NOMO-1 (cell line): Measurements from ENCODE around the gene RIBC2.
"Not testable (repeated sequence)": the region's sequence is repeated elsewhere in the genome, so short reads cannot be mapped to it uniquely, and the experiment has no call there.

Experiments
- DNase-seq, 2 experiments: peaks; one replicate each; lab custom pipeline; 2025; ENCODE audit not compliant: unreplicated experiment in 2 of 2; lab: John Stamatoyannopoulos, UW

RIBC2 gene

DNA sequence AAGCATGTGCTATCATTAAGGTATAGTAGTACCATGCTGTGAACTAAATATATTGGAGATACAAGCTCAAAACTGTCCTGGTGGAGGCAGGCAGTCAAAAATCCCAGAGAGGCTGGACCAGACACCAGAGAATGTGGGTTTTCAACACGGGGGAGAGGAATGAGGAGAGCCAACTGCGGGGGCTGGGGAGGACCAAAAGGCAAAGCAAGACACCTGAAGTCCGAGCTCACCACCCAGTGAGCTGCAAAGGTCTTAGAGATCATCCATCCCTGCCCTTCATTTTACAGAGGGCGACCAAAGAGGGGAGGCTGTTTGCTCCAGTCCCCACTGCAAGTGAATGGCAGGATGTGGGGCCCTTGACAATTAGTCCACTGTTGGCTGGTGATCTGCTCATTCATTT lies 10.0 kb downstream of the RIBC2 start:
- no peak for DNase-seq

DNA sequence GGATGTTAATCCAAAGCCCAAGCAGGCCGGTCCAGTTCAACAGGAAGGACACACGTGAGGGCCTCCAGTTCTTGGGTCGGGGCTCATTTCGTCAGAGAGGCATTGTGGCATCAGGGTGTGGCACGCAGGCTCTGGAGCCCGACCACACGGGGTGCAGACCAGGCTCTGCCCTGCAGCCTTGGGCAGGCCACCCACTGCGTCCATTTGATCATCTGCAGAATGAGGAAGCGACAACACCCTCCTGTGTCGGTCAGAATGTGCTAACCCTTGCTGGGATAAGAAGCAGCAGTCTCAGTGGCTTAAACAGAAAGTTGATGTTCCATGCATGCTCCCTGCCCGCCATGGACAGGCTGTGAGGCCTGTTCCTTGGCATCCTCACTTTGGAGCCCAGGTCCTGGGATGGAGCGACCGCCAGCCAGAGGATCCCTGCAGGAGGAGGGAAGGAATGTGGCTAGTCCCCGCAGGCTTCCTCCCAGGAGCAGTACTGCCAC lies 10.8 kb downstream of the RIBC2 start:
- DNase-seq = peak; percentile 82 to 97

DNA sequence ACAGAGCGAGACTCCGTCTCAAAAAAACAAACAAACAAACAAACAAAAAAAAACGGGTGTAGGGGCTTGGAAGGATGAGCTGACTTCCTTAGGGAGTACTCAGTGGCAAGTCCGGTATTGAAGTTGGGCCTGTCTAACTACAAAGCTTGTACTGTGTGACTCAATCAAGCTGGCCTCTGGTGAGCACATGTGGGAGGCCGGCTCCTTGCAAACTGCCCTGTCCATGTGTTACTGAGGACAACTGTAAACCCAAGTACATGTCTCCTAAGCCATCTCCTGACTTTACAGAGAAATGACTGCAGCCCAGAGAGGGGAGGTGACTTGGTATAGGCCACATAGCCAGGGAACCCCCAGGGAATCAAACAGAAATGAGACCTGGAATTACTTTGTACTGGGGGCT lies 11.6 kb downstream of the RIBC2 start:
- no peak for DNase-seq

DNA sequence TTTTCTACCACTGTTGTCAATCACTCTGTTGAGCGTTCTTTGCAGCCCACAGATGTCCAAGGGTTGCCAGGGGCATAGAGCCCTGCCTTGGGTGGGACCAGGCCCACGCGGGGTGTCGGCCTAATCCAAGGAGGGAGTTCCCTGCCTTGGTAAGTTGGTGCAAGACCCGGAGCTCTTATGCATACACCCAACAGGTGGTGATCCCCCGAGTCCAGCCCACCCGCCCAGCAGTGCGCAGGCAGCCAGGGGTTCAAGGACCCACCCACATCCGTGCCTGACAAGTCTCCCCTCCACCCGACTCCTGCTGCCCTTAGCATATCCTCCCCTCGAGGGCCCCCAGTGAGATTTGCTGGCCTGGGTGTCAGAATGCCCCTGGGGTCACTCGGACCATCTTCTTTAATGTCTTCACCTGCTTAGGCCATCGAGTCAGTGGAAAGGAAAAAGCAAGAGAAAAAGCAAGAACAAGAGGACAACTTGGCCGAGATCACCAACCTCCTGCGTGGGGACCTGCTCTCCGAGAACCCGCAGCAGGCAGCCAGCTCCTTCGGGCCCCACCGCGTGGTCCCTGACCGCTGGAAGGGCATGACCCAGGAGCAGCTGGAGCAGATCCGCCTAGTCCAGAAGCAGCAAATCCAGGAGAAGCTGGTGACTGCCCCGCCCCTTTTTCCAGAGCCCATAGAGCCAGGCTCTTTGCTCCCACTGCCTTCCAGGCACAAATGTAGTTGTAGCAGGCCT lies 12.2 kb downstream of the RIBC2 start:
- no peak for DNase-seq

DNA sequence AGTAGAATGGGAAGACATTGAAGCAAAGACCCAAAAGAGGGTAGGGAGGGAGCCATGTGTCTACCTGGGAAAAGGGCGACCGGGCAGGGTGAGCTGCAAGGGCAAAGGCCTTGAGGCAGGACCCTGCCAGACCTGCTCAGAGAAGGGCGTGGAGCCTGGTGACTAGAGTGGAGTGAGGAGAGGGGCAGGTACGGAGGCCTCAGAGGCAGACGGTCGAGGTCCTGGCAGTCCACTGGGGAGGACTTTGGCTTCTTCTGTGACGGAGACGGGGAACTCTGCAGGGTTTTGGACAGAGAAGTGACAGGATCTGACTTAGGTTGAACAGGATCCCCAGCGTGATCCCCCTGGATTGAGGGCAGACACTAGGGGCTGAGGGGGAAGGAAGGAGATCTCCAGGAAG lies 12.9 kb downstream of the RIBC2 start:
- no peak for DNase-seq

DNA sequence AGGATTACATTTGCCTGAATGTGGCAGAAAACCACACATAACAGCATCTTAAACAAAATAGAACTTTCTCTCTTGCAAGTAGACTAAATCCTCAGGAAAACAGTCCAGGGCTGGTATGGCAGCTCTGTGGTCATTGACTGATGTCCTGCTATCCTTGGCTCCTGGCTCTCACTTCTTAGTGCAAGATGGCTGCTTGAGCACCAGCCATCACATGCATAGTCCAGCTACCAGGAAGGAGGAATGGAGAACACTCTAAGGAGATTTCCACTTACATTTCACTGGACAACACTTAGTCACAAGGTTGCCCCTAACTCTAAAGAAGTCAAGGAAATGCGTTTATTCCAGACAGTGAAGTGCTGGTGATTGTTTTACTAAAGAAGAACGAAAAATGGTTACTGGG lies 13.6 kb downstream of the RIBC2 start:
- no peak for DNase-seq

DNA sequence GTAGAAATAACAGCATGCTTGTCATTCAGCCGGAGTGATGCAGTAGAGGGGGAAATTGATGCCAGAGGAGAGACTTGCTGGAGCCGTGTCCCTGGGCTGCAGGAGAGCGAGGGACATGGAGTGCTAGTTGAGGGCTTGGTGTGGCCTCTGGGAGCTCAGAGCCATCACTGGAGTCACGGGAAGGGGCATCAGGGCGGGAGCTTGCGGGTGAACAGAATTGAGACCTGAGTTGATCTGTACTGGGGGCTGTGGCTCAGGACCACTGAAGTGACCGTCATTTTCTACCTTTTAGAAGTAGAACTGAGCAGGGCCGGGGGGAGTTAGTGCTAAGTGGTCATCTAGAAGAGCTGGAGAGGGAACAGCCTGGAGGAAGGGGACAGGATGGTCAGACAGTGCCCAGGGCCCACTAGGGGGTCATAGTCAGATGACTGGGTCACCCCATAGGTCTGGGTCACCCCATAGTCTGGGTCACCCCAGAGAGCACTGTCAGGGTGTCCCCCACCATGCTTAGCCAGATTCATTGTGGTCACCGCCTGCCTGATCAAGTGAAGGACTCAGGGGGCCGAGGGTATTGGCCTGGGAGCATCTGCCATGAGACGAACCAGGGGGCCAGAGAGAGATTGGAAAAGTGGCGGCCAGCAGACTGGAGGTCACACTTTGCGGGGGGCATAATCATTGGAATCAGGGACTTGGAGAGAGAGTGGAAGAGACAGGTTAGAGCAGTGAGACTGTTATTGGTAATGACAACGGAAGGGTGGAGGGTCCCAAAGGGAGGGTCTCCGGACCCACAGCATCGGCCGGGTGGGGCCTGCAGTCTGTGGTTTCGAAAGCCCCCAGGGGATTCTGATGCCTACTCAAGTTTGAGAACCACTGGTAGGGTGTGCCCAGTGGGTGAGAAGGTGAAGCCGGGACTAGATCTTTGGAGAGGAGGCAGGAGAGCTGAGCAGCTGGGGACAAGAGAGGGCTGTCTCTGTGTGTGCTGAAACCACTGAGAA lies 15.2 kb downstream of the RIBC2 start:
- DNase-seq = no peak

DNA sequence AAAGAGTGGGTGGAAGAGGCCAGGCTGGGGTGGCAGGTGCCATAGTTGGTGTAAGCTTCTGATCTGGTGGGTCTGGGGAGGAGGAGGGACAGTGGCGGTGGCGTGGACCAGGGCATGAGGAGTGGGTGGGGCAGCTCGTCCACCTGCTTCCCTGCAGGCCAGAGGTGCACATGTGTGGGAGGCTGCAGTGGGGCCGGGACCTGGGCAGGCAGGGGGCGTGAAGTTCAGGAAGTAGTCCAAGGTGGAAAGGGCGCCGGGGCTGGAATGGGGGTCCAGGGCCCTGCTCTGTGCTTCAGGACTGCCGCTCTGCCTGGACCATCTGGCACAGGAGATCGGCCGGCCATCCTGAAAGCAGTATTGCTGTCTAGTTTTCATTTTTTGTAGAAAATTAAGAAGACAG lies 15.9 kb downstream of the RIBC2 start:
- DNase-seq = no peak

DNA sequence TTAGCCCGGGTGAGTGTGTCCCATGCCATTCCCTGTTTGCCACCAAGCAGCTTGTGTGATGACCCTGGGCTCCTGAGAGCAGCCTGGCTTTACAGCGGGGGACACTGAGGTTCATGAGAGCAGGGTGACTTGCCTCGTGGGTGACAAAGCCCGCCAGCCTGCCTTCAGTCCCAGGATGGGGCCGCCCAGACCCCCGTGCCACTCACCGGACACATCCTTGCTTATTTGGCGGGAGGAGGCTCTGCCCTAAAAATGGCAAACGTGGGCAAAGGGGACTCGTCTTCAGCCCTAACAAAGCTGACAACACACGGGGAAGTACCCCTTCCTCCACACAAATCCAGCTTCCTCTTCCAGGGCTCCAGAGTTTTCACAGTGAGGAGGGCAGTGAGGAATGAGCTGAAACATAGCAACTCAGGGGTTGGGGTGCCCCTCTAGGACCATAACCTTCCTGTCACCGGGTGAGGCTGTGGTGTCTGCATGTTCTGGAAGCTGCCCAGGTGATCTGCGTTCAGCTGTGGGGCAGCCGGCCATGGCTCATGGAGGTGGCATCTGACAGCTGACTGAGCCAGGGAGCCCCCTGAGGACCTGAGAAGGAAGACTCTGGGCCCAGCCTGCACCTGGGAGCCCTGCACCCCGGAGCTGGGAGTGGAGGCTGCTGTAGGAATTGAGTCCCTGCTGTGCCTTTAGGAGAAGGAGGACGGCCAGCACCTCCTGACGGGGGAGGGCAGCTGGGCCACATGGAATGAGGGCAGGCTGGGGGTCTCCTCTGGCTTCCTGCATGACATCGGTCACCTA lies 16.7 kb downstream of the RIBC2 start:
- DNase-seq = no peak

DNA sequence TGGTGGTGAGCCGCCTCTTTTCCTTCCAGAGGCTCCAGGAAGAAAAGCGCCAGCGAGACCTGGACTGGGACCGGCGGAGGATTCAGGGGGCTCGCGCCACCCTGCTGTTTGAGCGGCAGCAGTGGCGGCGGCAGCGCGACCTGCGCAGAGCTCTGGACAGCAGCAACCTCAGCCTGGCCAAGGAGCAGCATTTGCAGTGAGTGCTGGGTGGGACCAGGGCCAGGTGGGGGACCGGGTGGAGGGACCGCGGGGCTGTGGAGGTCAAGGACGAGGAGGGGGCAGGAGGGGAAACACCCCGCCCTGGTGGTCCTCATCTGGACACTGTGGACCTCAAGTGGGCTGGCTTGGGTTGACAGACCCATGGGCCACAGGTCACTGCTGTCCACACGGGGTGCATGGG lies 17.4 kb downstream of the RIBC2 start:
- no peak for DNase-seq

DNA sequence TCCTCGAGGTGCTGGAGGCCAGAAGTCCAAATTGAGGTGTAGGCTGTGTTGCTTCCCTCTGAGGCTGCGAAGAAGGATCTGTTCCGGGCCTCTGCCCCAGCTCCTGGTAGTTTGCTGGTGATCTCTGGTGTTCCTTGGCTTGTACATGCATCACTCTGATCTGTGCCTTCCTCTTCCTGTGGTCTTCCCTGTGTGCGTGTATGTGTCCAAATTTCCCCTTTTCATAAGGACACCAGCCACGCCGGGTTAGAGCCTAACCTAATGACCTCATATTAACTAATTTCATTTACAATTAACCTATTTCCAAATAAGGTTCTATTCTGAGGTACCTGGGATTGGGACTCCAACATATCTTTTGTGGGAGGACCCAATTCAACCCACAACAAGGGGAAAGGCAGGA lies 21.5 kb downstream of the RIBC2 start:
- no peak for DNase-seq

DNA sequence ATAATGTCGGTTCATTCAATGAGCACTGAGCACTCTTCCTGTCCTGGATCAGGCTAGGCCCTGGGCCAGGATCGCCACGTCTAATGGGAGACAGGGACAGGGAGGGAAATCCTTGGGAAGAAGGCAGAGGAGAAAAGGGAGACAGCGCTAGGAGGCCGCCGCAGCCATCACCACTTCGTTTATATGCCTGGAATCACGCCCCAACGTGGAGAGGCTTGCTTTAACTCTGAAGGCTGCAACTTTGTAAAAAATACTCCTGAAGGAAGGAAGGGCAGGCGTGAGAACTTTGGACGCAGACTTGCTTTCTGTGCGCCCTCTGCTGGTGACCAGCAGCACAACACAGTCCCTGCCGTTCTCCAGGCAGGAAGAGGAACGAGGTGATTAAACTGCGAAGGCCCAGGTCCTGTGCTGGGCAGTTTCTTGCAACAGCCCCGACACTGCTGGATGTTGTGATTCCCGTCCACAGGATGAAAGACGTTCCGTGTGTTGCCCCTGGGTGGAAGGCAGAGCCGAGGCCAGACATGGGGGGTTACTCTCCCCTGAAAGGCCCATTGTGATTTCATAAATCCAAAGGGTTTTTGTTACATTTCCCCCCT lies 22.1 kb downstream of the RIBC2 start:
- peak; percentile 84 to 88 for DNase-seq

DNA sequence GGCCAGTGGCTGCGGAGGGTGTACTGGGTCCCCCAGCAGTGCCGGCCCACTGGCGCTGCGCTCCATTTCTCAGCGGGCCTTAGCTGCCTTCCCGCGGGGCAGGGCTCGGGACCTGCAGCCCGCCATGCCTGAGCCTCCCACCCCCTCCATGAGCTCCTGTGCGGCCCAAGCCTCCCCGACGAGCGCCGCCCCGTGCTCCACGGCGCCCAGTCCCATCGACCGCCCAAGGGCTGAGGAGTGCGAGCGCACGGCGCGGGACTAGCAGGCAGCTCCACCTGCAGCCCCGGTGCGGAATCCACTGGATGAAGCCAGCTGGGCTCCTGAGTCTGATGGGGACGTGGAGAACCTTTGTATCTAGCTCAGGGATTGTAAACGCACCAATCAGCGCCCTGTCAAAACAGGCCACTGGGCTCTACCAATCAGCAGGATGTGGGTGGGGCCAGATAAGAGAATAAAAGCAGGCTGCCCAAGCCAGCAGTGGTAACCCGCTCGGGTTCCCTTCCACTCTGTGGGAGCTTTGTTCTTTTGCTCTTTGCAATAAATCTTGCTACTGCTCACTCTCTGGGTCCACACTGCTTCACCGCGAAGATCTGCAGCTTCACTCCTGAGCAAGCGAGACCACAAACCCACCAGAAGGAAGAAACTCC lies 23.5 kb downstream of the RIBC2 start:
- not testable (repeated sequence) for DNase-seq

DNA sequence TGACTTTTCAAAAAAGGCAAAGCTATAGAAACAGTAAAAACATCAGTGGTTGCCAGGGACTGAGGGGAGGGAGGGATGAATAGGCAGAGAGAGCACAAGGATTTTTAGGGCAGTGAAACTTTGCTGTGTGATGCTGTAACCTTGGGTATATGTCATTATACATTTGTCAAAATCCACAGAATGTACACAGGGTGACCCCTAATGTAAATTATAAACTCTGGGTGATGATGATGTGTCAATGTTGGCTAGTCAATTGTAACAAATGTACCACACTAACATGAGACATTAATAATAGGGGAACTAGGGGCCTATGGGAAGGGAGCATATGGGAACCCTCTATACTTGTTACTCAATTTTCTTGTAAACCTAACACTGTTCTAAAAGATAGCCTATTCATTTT lies 24.8 kb downstream of the RIBC2 start:
- DNase-seq = no peak

DNA sequence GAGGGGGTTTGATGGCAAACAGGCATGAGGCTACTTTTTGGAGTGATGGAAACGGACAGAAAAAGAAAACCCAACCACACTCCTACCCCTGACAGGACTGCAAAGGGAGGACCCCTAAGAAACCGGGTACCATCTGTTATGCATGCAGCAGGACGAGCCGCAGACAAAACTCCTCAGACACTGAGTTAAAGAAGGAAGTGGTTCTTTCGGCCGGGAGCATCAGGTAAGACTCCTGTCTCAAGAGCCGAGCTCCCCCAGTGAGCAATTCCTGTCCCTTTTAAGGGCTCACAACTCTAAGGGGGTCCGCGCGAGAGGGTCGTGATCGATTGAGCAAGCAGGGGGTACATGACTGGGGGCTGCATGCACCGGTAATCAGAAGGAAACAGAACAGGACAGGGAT lies 27.2 kb downstream of the RIBC2 start:
- DNase-seq = not testable (repeated sequence)

DNA sequence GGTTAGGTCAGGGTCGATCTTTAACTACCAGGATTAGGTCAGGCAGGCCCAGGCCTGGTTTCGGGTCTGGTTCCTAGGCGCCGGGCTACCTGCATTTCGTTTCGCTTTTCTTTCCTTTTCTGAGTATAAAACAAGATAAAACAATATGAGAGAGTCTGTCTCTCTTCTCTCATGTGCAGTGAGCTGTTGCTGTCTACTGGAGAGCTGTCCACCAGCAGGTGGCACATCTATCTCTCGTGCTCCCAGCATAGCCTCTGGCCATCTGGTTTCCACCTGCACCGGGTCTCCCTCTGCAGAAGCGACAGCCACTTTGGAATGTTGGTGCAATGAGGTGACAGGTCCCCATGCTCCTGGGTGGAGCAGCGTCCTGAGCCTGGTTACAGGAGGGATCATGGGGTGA lies 27.6 kb downstream of the RIBC2 start:
- peak in 1 of 2 experiments; percentile 52 for DNase-seq

DNA sequence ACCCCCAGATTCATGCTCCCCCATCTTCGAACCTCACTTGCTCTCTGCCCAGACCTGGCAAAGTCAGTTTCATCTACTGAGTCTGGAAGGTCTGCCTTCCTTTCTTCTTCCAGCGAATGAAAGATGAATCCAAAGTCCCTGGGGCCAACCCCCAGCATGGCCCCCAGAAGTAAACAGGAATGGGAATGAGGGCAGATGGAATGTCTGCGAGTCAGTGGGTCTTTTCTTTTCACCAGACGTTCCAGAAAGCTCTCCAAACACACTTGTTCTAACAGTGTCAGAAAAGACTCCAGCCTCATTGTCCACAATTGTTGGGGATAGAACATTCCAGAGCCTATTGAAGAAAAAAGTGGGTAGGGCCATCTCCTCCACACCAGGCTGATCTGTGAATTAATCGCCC lies 28.6 kb downstream of the RIBC2 start:
- DNase-seq = no peak

DNA sequence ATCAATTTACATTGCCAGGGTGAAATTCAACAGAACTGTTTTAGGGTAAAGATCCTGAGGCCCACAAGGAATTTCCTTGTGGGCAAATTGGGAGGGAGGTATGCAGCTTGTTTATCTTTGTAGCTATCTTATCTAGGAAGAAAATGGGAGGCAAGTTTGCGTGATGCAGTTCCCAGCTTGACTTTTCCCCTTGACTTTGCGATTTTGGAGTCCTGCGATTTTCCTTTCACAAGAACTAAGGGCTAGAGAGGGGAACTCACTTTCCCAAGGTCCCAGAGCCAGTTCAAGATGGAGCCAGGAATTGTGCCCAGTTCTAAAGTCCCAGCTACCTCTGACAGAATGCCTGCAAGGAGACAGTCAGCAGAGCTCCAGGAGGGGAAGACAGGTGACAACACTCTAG lies 30.7 kb downstream of the RIBC2 start:
- DNase-seq = no peak

DNA sequence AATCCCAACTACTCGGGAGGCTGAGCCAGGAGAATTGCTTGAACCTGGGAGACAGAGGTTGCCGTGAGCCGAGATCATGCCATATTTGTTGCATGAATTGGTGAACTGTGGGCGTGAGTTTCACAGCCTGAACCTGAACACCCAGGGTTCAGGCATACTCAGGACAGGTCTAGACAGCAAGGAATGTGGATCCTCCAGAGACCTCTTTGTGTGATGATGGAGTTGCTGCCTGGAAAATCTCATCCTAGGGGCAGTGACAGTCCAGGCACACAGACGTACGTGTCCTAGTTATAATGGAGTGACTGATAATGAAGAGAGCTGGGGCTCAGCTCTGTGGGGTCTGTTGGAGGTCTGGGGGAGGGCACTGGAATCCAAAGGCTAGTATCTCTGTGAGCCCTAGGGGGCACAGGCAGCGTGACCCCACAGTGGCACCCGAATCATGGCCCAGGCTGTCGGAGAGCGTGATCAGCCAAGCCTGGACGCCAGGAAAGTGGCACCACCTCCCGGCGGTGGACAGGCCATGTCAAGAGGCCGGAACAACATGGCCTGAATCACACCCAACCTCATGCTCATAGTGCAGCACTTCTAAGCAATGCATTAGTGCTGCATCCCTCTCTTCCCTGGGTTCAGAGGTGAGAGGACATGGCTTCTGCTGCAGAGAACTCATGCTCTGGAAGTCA lies 31.7 kb downstream of the RIBC2 start:
- no peak for DNase-seq

DNA sequence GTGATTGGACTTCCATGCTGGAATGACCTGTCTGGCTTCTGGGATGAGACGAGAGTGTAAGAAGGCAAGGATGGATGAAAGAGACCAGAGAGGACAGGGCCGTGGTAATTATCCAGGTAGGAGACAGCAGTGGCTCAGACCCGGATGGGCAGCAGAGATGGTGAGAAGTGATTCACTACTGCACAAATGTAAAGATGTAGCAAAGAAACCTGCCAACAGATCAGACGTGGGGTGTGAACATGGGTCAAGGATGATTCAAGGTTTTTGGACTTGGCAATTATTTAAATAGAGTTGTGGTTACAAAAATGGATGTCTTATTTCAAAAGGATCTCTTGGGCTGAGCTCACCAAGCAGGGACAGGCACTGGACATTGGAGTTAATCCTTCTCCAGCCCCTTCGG lies 32.7 kb downstream of the RIBC2 start:
- no peak for DNase-seq
